Natural killer cell (primary cell): ENCODE data around the gene CYB561. TPM values are rescaled to one million over a fixed set of nuclear protein-coding genes. Genes with fewer than 3 reads are reported as not detected.

ENCODE experiments used
- ATAC-seq, 3 donors: fragments of 150-1000 bp in 2 of 3; fragments of 200-7000 bp in 1 of 3; cut with Tn5 transposase; 1 replicate in 1 of 3; 2 replicates in 2 of 3; pipeline ENCODE4 v1.10.0; 2021; ENCODE audit warnings: mild to moderate bottlenecking in 2 of 3, moderate library complexity in 2 of 3
- DNase-seq, 2 donors: peaks; one replicate each; pipeline versions ENCODE4 v3.0.0 to v3.0.0-alpha.2; 2013 to 2021; ENCODE audit warnings: mixed read lengths in 1 of 2
- H3K27ac ChIP-seq: one replicate; pipeline ENCODE4 v1.5.1; 2013; ENCODE audit warnings: mild to moderate bottlenecking, low read length
- H3K27me3 ChIP-seq: one replicate; pipeline ENCODE4 v1.6.1; 2013; ENCODE audit warnings: low read length; ENCODE audit not compliant: control insufficient read depth, insufficient read depth
- H3K36me3 ChIP-seq: one replicate; pipeline ENCODE4 v1.6.1; 2013; ENCODE audit warnings: low read length; ENCODE audit not compliant: control insufficient read depth, insufficient read depth
- H3K4me1 ChIP-seq: one replicate; pipeline ENCODE4 v1.6.1; 2013; ENCODE audit warnings: low read length; ENCODE audit not compliant: control insufficient read depth, insufficient read depth
- H3K4me3 ChIP-seq: one replicate; pipeline ENCODE4 v1.5.1; 2013; ENCODE audit warnings: low read length
- H3K9me3 ChIP-seq: one replicate; pipeline ENCODE4 v1.6.1; 2013; ENCODE audit warnings: low read length; ENCODE audit not compliant: control insufficient read depth, insufficient read depth
- H3K27ac Mint-ChIP-seq, 2 donors: one replicate each; pipeline ENCODE4 v1.8.0; 2022; ENCODE audit warnings: mild to moderate bottlenecking in 2 of 2, mixed read lengths in 2 of 2, moderate library complexity in 1 of 2
- H3K27me3 Mint-ChIP-seq, 2 donors: one replicate each; pipeline ENCODE4 v1.8.0; 2022; ENCODE audit warnings: low read depth in 2 of 2, mixed read lengths in 2 of 2
- H3K36me3 Mint-ChIP-seq: one replicate; pipeline ENCODE4 v1.8.0; 2022; ENCODE audit warnings: mixed read lengths
- H3K4me1 Mint-ChIP-seq, 2 donors: one replicate each; pipeline ENCODE4 v1.8.0; 2022; ENCODE audit warnings: mixed read lengths in 2 of 2
- H3K4me3 Mint-ChIP-seq: one replicate; pipeline ENCODE4 v1.8.0; 2022; ENCODE audit warnings: mild to moderate bottlenecking, moderate library complexity, mixed read lengths
- H3K9me3 Mint-ChIP-seq, 2 donors: one replicate each; pipeline ENCODE4 v1.8.0; 2022; ENCODE audit warnings: mixed read lengths in 2 of 2
- CTCF ChIP-seq: fragments of 200-600 bp; IDR thresholded peaks from one replicate; pipeline ENCODE4 v1.8.0; 2022; ENCODE audit warnings: antibody characterized with exemption
- WGBS: methylation state at CpG from one replicate; pipeline ENCODE4 v1.1.7; 2013; ENCODE audit warnings: missing lambda C conversion rate; ENCODE audit not compliant: insufficient coverage; 5-methylcytosine and 5-hydroxymethylcytosine counted together
- intact Hi-C: fragments of 100-400 bp; cut with micrococcal nuclease; formaldehyde crosslinking; loops from one replicate; pipeline ENCODE4 v1.14.2; 2022
- total RNA-seq, 4 donors: library from RNA; stranded (reverse); fragments of 120-200 nt in 1 of 4; gene quantifications; one replicate each; pipeline versions ENCODE4 v1.2.3 to v1.2.4, GENCODE V29; 2013 to 2022

Gene CYB561
- total RNA-seq, 3 donors from 2014 or later (not counting 1 experiment from before 2014, with no cell fraction given), result 16.3 to 19.3 (median 19.2) TPM

- no peaks in the 10 kb centered on the region for H3K9me3 ChIP-seq
- Mint-ChIP-seq H3K27ac (no peak overlapping the region), H3K4me3 (no peak overlapping the region), H3K27me3 (peaks cover 0 to 5% of the 10 kb centered on the region in 2 donors), H3K36me3 (no peaks in the 10 kb centered on the region), H3K4me1 (no peaks in the 10 kb centered on the region), H3K9me3 (no peaks in the 10 kb centered on the region)
- H3K27ac ChIP-seq, result no peak overlapping the region
- H3K4me1 ChIP-seq, result peaks cover 6% of the 10 kb centered on the region
- no peak for TF ChIP-seq CTCF
- ATAC-seq (no peak), DNase-seq (no peak)
- intact Hi-C loops, result no loop called here
- no peaks in the 10 kb centered on the region for H3K36me3 ChIP-seq
- H3K4me3 ChIP-seq, result no peak overlapping the region
- H3K27me3 ChIP-seq, result no peaks in the 10 kb centered on the region
- WGBS, result 91% methylated on average over 7 of the region's 7 CpGs
These were observed 7.0 kb upstream of the CYB561 start for GRCh38 chr17:63452962-63453551.

- no peak overlapping the region for H3K4me3 Mint-ChIP-seq
- no peak for DNase-seq
- H3K9me3 ChIP-seq, result no peaks in the 10 kb centered on the region
- peaks cover 0 to 2% of the 10 kb centered on the region in 2 donors for H3K27me3 Mint-ChIP-seq
- intact Hi-C loops, result no loop called here
- ATAC-seq, result no peak
- no peak overlapping the region for H3K27ac ChIP-seq
- H3K27ac Mint-ChIP-seq, result no peak overlapping the region
- no peaks in the 10 kb centered on the region for H3K36me3 ChIP-seq
- H3K36me3 Mint-ChIP-seq, result no peaks in the 10 kb centered on the region
- H3K4me1 ChIP-seq, result peaks cover 12% of the 10 kb centered on the region
- no peaks in the 10 kb centered on the region for H3K27me3 ChIP-seq
- TF ChIP-seq CTCF, result no peak
- WGBS, result 89% methylated on average over 15 of the region's 15 CpGs
- H3K4me3 ChIP-seq, result no peak overlapping the region
- H3K9me3 Mint-ChIP-seq, result no peaks in the 10 kb centered on the region
- no peaks in the 10 kb centered on the region for H3K4me1 Mint-ChIP-seq
These were observed 6.2 kb upstream of the CYB561 start for GRCh38 chr17:63452046-63452961.

GRCh38 chr17:63451150-63451549, 5.0 kb upstream of the CYB561 start:
- Mint-ChIP-seq H3K9me3 (no peaks in the 10 kb centered on the region), H3K27me3 (peaks cover 0 to 2% of the 10 kb centered on the region in 2 donors), H3K27ac (no peak overlapping the region), H3K4me3 (no peak overlapping the region), H3K4me1 (no peaks in the 10 kb centered on the region), H3K36me3 (no peaks in the 10 kb centered on the region)
- H3K4me3 ChIP-seq, result no peak overlapping the region
- no peaks in the 10 kb centered on the region for H3K27me3 ChIP-seq
- DNase-seq (no peak), ATAC-seq (no peak)
- H3K27ac ChIP-seq, result no peak overlapping the region
- 95% methylated on average over 10 of the region's 11 CpGs for WGBS
- TF ChIP-seq CTCF, result no peak
- H3K36me3 ChIP-seq, result no peaks in the 10 kb centered on the region
- intact Hi-C loops, result no loop called here
- no peaks in the 10 kb centered on the region for H3K9me3 ChIP-seq
- H3K4me1 ChIP-seq, result peaks cover 21% of the 10 kb centered on the region
